ENCODE data around the gene UBA6. TPM values are rescaled to one million over a fixed set of nuclear protein-coding genes. Genes with fewer than 3 reads are reported as not detected.

UBA6 gene
- total RNA-seq, 1 experiment from 2014 or later, result 72.2 TPM

DNA sequence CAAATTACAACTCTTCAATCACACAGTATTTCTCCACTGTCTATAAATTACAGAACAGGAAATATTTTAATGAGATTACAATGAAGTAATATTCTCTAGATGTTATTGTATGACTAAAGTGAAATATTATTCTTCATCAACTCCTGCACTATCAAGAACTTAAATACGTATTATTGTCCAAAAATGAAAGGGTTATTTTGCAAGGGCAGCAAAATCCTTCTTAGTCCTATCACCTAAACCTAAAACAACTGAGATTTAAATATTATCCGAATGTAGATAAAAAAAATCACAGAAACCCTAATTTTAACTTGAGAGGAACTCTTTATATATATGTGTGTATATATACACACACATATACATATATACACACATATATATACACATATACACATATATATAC is 4.9 kb downstream of the UBA6 start:
- Histone ChIP-seq H2BK12ac (ENCODE audit: insufficient read length, low read depth, low read length) (no peak overlapping the region), H3K27ac (ENCODE audit: insufficient read length, low read depth, low read length) (no peak overlapping the region), H2AFZ (ENCODE audit: low read length) (no peak overlapping the region), H2BK20ac (ENCODE audit: low read depth, low read length, poor library complexity, severe bottlenecking) (no peak overlapping the region), H3K18ac (ENCODE audit: insufficient read length, low read depth, low read length) (no peak overlapping the region), H3K27me3 (ENCODE audit: insufficient read depth, low read length) (no peaks in the 10 kb centered on the region), H3K23me2 (ENCODE audit: insufficient read length, low read depth, low read length, poor library complexity, severe bottlenecking) (no peaks in the 10 kb centered on the region), H4K8ac (replicated peaks; ENCODE audit: insufficient read length, low read depth, low read length) (no peak overlapping the region), H2BK15ac (ENCODE audit: low read depth, low read length) (no peak overlapping the region), H4K5ac (ENCODE audit: insufficient read length, low read depth, low read length) (no peak overlapping the region), H3K4me1 (ENCODE audit: insufficient read depth, low read length) (no peaks in the 10 kb centered on the region), H3K4ac (ENCODE audit: low read depth, low read length) (no peak overlapping the region), H4K20me1 (ENCODE audit: control insufficient read depth, insufficient read depth, insufficient read length) (no peaks in the 10 kb centered on the region), H3T11ph (ENCODE audit: low read length) (no peak overlapping the region), H2BK120ac (ENCODE audit: low read depth, low read length, poor library complexity, severe bottlenecking) (no peak overlapping the region), H3K56ac (ENCODE audit: insufficient read length, low read depth, low read length) (no peak overlapping the region), H2AK5ac (ENCODE audit: insufficient read length, low read length) (no peak overlapping the region), H3K9me3 (ENCODE audit: control insufficient read depth, low read depth, low read length) (no peaks in the 10 kb centered on the region), H3K79me1 (ENCODE audit: insufficient read depth, low read depth, low read length, poor library complexity, severe bottlenecking) (peaks cover 9% of the 10 kb centered on the region), H3K9ac (ENCODE audit: extremely low read depth, insufficient read length, low read length) (no peak overlapping the region), H2BK5ac (ENCODE audit: insufficient read length, low read length) (no peak overlapping the region), H3K23ac (ENCODE audit: insufficient read length, low read depth, low read length) (no peak overlapping the region), H4K91ac (ENCODE audit: insufficient read length, low read depth, low read length) (no peak overlapping the region), H3K4me2 (ENCODE audit: insufficient read depth, insufficient read length, low read length) (no peak overlapping the region), H3K14ac (ENCODE audit: insufficient read depth, low read length) (no peak overlapping the region), H3K79me2 (ENCODE audit: insufficient read depth, low read length) (peaks cover 18% of the 10 kb centered on the region)
- H3K36me3 Mint-ChIP-seq (ENCODE audit: insufficient read depth in 1 of 3, low read depth in 3 of 3), result peaks cover 5 to 30% (median 29%) of the 10 kb centered on the region in 3 experiments; a peak in 6 of 7 replicates
- TF ChIP-seq, protein P1, sequence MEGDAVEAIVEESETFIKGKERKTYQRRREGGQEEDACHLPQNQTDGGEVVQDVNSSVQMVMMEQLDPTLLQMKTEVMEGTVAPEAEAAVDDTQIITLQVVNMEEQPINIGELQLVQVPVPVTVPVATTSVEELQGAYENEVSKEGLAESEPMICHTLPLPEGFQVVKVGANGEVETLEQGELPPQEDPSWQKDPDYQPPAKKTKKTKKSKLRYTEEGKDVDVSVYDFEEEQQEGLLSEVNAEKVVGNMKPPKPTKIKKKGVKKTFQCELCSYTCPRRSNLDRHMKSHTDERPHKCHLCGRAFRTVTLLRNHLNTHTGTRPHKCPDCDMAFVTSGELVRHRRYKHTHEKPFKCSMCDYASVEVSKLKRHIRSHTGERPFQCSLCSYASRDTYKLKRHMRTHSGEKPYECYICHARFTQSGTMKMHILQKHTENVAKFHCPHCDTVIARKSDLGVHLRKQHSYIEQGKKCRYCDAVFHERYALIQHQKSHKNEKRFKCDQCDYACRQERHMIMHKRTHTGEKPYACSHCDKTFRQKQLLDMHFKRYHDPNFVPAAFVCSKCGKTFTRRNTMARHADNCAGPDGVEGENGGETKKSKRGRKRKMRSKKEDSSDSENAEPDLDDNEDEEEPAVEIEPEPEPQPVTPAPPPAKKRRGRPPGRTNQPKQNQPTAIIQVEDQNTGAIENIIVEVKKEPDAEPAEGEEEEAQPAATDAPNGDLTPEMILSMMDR (conservative IDR thresholded peaks at IDR 0.05), result no peak
- peaks cover 7 to 8% of the 10 kb centered on the region in 2 experiments for H3K4me1 Mint-ChIP-seq
- no peaks in the 10 kb centered on the region for H3K27me3 Mint-ChIP-seq (ENCODE audit: low read depth)
- DNase-seq, result no peak
- WGBS (ENCODE audit: extremely low coverage, insufficient read length, low lambda C conversion rate), result no CpG with 5 or more reads among the region's 2 CpGs
- H3K4me3 Mint-ChIP-seq, result no peak overlapping the region
- no peaks in the 10 kb centered on the region for H3K9me3 Mint-ChIP-seq
- no peak overlapping the region for H3K27ac Mint-ChIP-seq

All from H9 (cell line).